ENCODE data around the gene CYBRD1.
A peak's percentile ranks its signal among the peaks of the same experiment; 100 is the strongest.

Gene CYBRD1

DNA sequence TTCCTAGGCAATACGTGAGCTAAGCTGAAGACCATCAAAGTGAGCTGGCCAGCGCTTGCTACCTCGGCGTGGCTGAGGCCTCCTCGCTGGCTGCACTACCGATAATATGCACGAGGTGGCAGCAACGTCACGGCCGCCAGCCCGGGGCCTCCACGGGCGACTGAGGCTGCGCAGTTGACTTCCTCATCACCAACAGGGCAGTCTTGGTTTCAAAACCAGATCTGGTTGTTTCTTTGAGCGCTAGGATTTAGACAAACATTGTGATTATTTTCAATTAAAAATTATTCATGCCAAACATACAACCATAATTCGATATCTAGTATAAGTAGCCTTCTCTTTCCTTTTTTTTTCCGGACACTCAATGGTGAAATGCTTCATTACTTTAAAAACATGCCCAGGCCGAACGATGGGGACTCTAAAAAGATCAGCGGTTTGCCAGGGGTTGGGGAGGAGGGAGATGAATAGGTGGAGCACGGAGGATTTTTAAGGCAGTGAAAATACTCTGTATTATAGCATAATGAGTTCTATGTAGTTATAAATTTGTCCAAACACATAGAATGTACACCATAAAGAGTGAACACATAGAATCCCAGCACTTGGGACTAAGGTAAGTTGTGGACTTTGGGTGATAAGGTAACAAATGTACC is 52.0 kb downstream of the CYBRD1 start:
- Histone ChIP-seq H3K4me3 (ENCODE audit: low read length) (no peak overlapping the region), H3K4me1 (ENCODE audit: control insufficient read depth, insufficient read depth, low read length) (no peaks in the 10 kb centered on the region), H3K27ac (ENCODE audit: low read length) (no peak overlapping the region), H3K36me3 (ENCODE audit: control insufficient read depth, insufficient read depth, low read length) (no peaks in the 10 kb centered on the region), H3K27me3 (ENCODE audit: control insufficient read depth, insufficient read depth, low read length) (no peaks in the 10 kb centered on the region), H3K9me3 (ENCODE audit: control insufficient read depth, insufficient read depth, low read length) (no peaks in the 10 kb centered on the region)
- peak; percentile 58 for DNase-seq (ENCODE audit: low read depth, low spot score)
- no CpG with 5 or more reads among the region's 21 CpGs for WGBS (ENCODE audit: insufficient coverage, insufficient read length)

DNA sequence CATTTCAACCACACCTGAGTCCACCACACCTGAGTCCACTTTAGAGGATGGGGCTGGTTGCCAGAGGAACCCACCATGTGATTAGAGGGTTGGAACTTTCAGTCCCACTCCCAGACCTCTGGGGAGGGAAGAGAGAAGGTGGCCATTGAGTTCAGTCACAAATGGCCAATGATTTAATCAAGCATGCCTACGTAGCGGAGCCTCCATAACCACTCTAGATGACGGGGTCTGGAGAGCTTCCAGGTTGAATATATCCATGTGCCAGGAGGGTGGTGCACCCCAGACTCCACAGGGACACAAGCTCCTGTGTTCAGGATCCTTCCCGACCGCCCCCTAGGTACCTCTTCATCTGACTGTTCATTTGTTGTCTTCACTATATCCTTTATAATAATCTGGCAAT is 53.3 kb downstream of the CYBRD1 start:
- no peak for DNase-seq (ENCODE audit: low read depth, low spot score)
- H3K27me3 ChIP-seq (ENCODE audit: control insufficient read depth, insufficient read depth, low read length): no peaks in the 10 kb centered on the region
- H3K9me3 ChIP-seq (ENCODE audit: control insufficient read depth, insufficient read depth, low read length): no peaks in the 10 kb centered on the region
- H3K4me3 ChIP-seq (ENCODE audit: low read length): no peak overlapping the region
- no peaks in the 10 kb centered on the region for H3K4me1 ChIP-seq (ENCODE audit: control insufficient read depth, insufficient read depth, low read length)
- no peaks in the 10 kb centered on the region for H3K36me3 ChIP-seq (ENCODE audit: control insufficient read depth, insufficient read depth, low read length)
- H3K27ac ChIP-seq (ENCODE audit: low read length): no peak overlapping the region
- WGBS (ENCODE audit: insufficient coverage, insufficient read length): no CpG with 5 or more reads among the region's 5 CpGs

DNA sequence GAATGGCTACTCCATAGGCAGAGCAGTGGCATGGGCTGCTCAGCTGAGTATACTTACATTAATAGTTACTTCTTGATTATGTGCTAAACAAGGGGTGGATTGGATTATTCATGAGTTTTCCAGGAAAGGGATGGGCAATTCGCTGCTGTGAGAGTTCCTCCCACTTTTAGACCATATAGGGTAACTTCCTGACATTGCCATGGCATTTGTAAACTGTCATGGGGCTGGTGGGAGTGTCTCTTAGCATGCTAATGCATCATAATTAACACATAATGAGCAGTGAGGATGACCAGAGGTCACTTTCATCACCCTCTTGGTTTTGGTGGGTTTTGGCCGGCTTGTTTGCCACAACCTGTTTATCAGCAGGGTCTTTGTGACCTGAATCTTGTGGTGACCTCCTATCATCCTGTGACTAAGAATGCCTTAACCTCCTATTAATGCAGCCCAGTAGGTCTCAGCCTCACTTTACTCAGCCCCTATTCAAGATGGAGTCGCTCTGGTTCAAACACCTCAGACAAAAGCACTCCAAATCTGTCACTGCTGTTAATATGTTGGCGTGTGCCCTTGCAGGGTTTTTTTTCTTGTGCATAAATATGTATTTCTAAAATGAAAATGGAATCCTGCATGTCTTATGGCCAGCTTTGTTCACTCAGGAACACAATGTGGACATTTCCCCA is 56.0 kb downstream of the CYBRD1 start:
- Histone ChIP-seq H3K27ac (ENCODE audit: low read length) (no peak overlapping the region), H3K4me3 (ENCODE audit: low read length) (no peak overlapping the region), H3K36me3 (ENCODE audit: control insufficient read depth, insufficient read depth, low read length) (no peaks in the 10 kb centered on the region), H3K27me3 (ENCODE audit: control insufficient read depth, insufficient read depth, low read length) (no peaks in the 10 kb centered on the region), H3K9me3 (ENCODE audit: control insufficient read depth, insufficient read depth, low read length) (no peaks in the 10 kb centered on the region), H3K4me1 (ENCODE audit: control insufficient read depth, insufficient read depth, low read length) (no peaks in the 10 kb centered on the region)
- no CpG with 5 or more reads among the region's 4 CpGs for WGBS (ENCODE audit: insufficient coverage, insufficient read length)
- DNase-seq (ENCODE audit: low read depth, low spot score): no peak

DNA sequence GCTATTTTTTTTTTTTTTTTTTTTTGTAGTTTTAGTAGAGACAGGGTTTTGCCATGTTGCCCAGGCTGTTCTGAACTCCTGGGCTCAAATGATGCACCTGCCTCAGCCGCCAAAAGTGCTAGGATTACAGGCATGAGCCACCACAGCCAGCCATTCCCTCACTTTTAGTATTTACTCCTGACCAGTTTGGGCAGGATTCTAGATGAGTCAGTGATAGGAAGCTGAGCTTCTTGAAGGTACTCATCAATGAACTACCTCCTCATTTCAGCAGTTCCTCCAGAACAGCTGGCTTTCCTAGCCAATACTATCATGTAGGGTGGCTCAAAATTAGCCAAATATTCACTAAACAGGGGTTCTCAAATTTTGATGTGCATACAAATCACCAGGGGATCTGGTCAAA is 57.2 kb downstream of the CYBRD1 start:
- Histone ChIP-seq H3K4me3 (ENCODE audit: low read length) (no peak overlapping the region), H3K27ac (ENCODE audit: low read length) (no peak overlapping the region), H3K36me3 (ENCODE audit: control insufficient read depth, insufficient read depth, low read length) (no peaks in the 10 kb centered on the region), H3K27me3 (ENCODE audit: control insufficient read depth, insufficient read depth, low read length) (no peaks in the 10 kb centered on the region), H3K4me1 (ENCODE audit: control insufficient read depth, insufficient read depth, low read length) (no peaks in the 10 kb centered on the region), H3K9me3 (ENCODE audit: control insufficient read depth, insufficient read depth, low read length) (no peaks in the 10 kb centered on the region)
- no CpG with 5 or more reads among the region's 1 CpG for WGBS (ENCODE audit: insufficient coverage, insufficient read length)
- no peak for DNase-seq (ENCODE audit: low read depth, low spot score)

DNA sequence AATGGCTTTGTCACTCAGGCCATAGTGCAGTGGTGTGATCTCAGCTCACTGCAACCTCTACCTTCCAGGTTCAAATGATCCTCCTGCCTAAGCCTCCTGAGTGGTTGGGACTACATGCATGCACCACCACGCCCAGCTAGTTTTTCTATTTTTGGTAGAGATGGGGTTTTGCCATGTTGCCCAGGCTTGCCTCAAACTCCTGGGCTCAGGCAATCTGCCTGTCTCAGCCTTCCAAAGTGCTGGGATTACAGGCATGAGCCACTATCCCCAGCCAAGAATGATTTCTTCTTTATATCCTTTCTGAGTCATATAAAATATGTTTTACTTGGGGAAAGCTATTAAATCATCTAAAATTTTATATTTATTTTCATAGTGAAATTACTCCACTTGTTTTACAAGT is 61.3 kb downstream of the CYBRD1 start:
- no peaks in the 10 kb centered on the region for H3K36me3 ChIP-seq (ENCODE audit: control insufficient read depth, insufficient read depth, low read length)
- H3K4me3 ChIP-seq (ENCODE audit: low read length): no peak overlapping the region
- DNase-seq (ENCODE audit: low read depth, low spot score): no peak
- no peak overlapping the region for H3K27ac ChIP-seq (ENCODE audit: low read length)
- WGBS (ENCODE audit: insufficient coverage, insufficient read length): no CpG with 5 or more reads among the region's 1 CpG
- H3K4me1 ChIP-seq (ENCODE audit: control insufficient read depth, insufficient read depth, low read length): no peaks in the 10 kb centered on the region
- H3K27me3 ChIP-seq (ENCODE audit: control insufficient read depth, insufficient read depth, low read length): no peaks in the 10 kb centered on the region
- no peaks in the 10 kb centered on the region for H3K9me3 ChIP-seq (ENCODE audit: control insufficient read depth, insufficient read depth, low read length)

DNA sequence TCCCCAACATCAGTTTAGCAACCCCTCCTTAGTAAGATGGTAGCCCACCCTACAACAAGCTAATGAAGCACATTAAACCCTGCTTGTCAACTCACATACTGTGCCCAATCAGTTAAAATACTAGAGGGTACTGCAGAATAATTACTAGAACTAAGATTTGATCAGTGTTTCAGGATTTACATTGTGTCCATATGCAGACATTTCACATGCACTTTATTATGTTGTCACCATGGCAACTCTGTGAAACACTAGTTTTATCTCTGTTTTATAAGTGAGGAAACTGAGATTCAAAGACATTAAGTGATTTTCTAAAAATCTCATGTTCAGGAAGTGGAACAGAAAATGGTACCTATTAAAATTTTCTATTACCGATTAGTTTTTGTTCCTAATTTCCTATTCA is 61.7 kb downstream of the CYBRD1 start:
- H3K27ac ChIP-seq (ENCODE audit: low read length): no peak overlapping the region
- H3K4me1 ChIP-seq (ENCODE audit: control insufficient read depth, insufficient read depth, low read length): no peaks in the 10 kb centered on the region
- no peaks in the 10 kb centered on the region for H3K9me3 ChIP-seq (ENCODE audit: control insufficient read depth, insufficient read depth, low read length)
- DNase-seq (ENCODE audit: low read depth, low spot score): no peak
- no CpG with 5 or more reads among the region's 1 CpG for WGBS (ENCODE audit: insufficient coverage, insufficient read length)
- H3K36me3 ChIP-seq (ENCODE audit: control insufficient read depth, insufficient read depth, low read length): no peaks in the 10 kb centered on the region
- H3K27me3 ChIP-seq (ENCODE audit: control insufficient read depth, insufficient read depth, low read length): no peaks in the 10 kb centered on the region
- H3K4me3 ChIP-seq (ENCODE audit: low read length): no peak overlapping the region

DNA sequence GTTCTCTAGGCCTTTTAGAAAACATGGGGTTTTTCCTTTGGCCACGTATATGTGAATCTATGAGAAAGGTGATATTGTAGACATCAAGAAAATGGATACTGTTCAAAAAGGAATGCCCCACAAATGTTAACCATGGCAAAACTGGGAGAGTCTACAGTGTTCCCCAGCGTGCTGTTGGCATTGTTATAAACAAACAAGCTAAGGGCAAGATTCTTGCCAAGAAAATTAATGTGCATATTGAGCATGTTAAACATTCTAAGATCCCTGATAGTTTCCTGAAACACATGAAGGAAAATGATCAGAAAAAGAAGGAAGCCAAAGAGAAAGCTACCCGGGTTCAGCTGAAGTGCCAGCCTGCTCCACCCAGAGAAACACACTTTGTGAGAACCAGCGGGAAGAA is 64.9 kb downstream of the CYBRD1 start:
- Histone ChIP-seq H3K9me3 (ENCODE audit: control insufficient read depth, insufficient read depth, low read length) (no peaks in the 10 kb centered on the region), H3K27me3 (ENCODE audit: control insufficient read depth, insufficient read depth, low read length) (no peaks in the 10 kb centered on the region), H3K4me3 (ENCODE audit: low read length) (no peak overlapping the region), H3K36me3 (ENCODE audit: control insufficient read depth, insufficient read depth, low read length) (no peaks in the 10 kb centered on the region), H3K27ac (ENCODE audit: low read length) (no peak overlapping the region), H3K4me1 (ENCODE audit: control insufficient read depth, insufficient read depth, low read length) (no peaks in the 10 kb centered on the region; the same call in 1 of the 2 replicates)
- DNase-seq (ENCODE audit: low read depth, low spot score): no peak
- no CpG with 5 or more reads among the region's 4 CpGs for WGBS (ENCODE audit: insufficient coverage, insufficient read length)

DNA sequence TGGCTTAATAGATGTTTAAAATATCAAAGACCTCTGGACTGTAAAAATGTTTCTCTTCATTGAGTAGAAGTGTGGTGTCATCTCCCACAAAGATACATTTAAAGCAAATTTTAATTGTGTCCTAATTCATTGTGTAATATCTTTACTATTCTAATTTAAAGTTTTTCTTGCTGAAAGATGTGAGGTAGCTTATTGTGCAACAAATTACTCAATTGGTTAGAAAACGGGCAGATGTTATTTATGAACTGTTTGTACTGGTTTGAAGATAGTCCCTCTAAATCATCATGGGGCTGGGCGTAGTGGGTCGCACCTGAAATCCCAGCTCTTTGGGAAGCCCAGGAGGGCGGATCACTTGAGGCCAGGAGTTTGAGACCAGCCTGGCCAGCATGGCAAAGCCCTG is 65.3 kb downstream of the CYBRD1 start:
- H3K9me3 ChIP-seq (ENCODE audit: control insufficient read depth, insufficient read depth, low read length): no peaks in the 10 kb centered on the region
- H3K4me3 ChIP-seq (ENCODE audit: low read length): no peak overlapping the region
- WGBS (ENCODE audit: insufficient coverage, insufficient read length): no CpG with 5 or more reads among the region's 4 CpGs
- no peak for DNase-seq (ENCODE audit: low read depth, low spot score)
- no peaks in the 10 kb centered on the region for H3K27me3 ChIP-seq (ENCODE audit: control insufficient read depth, insufficient read depth, low read length)
- H3K4me1 ChIP-seq (ENCODE audit: control insufficient read depth, insufficient read depth, low read length): no peaks in the 10 kb centered on the region; the same call in 1 of the 2 replicates
- H3K27ac ChIP-seq (ENCODE audit: low read length): no peak overlapping the region
- no peaks in the 10 kb centered on the region for H3K36me3 ChIP-seq (ENCODE audit: control insufficient read depth, insufficient read depth, low read length)

DNA sequence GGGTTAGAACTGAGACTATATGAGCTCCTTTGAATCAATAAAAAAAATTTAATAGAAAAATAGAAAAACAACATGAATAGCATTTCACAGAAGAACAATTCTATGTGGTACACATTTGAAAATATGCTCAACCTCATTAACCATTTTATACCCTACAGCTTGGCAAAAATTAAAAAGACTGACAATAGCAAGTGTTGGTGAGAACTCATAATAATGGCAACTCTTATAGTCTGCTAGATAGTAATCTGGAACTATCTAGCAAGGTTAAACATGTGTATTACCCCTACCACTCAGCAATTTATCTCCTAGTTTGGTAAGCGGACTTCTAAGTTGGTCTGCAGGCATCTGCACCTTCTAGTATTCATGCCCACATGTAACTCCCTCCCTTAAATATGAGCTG is 67.8 kb downstream of the CYBRD1 start:
- no peaks in the 10 kb centered on the region for H3K27me3 ChIP-seq (ENCODE audit: control insufficient read depth, insufficient read depth, low read length)
- no peak overlapping the region for H3K27ac ChIP-seq (ENCODE audit: low read length)
- no peak overlapping the region for H3K4me3 ChIP-seq (ENCODE audit: low read length)
- WGBS (ENCODE audit: insufficient coverage, insufficient read length): no CpG with 5 or more reads among the region's 1 CpG
- no peaks in the 10 kb centered on the region; the same call in 1 of the 2 replicates for H3K4me1 ChIP-seq (ENCODE audit: control insufficient read depth, insufficient read depth, low read length)
- DNase-seq (ENCODE audit: low read depth, low spot score): no peak
- no peaks in the 10 kb centered on the region for H3K36me3 ChIP-seq (ENCODE audit: control insufficient read depth, insufficient read depth, low read length)
- no peaks in the 10 kb centered on the region for H3K9me3 ChIP-seq (ENCODE audit: control insufficient read depth, insufficient read depth, low read length)

DNA sequence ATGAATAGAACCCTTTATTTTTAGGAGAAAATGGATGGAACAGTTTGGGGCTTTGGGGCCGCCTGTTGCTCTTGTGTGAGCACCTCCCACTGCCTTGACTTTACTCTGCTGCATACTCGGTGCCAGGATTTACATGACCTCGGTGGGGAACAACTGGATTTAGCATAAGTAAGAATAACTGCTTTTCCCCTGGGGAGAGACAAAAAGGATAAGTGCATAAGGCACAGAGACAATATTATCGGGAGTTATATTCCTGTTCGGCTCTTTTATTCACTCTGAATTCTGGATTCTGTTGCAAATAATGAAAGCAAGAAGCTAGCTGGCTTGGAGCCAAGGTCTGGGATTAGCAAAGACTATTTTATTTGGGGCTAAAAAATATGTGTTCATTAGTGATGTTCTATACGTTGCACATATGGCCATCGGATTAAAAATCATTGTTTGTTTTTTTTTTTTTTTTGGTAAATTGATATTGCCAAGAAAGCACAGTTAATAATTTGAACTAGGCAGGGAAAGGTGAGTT is 69.8 kb downstream of the CYBRD1 start:
- no peak overlapping the region for H3K27ac ChIP-seq (ENCODE audit: low read length)
- H3K36me3 ChIP-seq (ENCODE audit: control insufficient read depth, insufficient read depth, low read length): no peaks in the 10 kb centered on the region
- no peaks in the 10 kb centered on the region for H3K27me3 ChIP-seq (ENCODE audit: control insufficient read depth, insufficient read depth, low read length)
- H3K4me1 ChIP-seq (ENCODE audit: control insufficient read depth, insufficient read depth, low read length): no peaks in the 10 kb centered on the region; the same call in 1 of the 2 replicates
- no peak overlapping the region for H3K4me3 ChIP-seq (ENCODE audit: low read length)
- WGBS (ENCODE audit: insufficient coverage, insufficient read length): no CpG with 5 or more reads among the region's 7 CpGs
- no peak for DNase-seq (ENCODE audit: low read depth, low spot score)
- H3K9me3 ChIP-seq (ENCODE audit: control insufficient read depth, insufficient read depth, low read length): no peaks in the 10 kb centered on the region

DNA sequence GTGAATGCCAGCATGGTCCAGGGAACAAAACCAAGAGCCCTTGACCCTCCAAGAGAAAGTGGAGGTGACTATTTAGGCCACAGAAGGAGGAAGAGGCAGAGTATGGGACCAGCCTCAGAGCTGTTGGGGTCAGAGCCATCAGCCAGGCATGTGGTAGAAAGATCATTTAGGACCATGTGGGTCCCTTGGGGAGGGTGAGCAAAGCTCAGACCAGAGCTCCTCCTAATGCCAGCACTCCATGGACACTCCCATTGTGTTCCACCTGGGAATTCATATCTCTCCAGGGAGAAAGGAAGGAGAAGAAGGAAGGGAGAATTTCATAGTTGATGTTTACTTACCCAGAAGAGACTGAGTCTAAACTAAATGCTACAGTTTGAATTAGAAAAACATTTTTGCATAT is 73.2 kb downstream of the CYBRD1 start:
- H3K9me3 ChIP-seq (ENCODE audit: control insufficient read depth, insufficient read depth, low read length): no peaks in the 10 kb centered on the region
- H3K4me3 ChIP-seq (ENCODE audit: low read length): no peak overlapping the region
- H3K36me3 ChIP-seq (ENCODE audit: control insufficient read depth, insufficient read depth, low read length): no peaks in the 10 kb centered on the region
- H3K4me1 ChIP-seq (ENCODE audit: control insufficient read depth, insufficient read depth, low read length): no peaks in the 10 kb centered on the region
- no peak overlapping the region for H3K27ac ChIP-seq (ENCODE audit: low read length)
- no peaks in the 10 kb centered on the region for H3K27me3 ChIP-seq (ENCODE audit: control insufficient read depth, insufficient read depth, low read length)
- DNase-seq (ENCODE audit: low read depth, low spot score): no peak
